Breast epithelium (tissue), 3 donors: Measurements from ENCODE around the gene UBE3D.

Experiments used
- CTCF ChIP-seq, 3 donors: fragments of 450-650 bp; IDR thresholded peaks; one replicate each; pipeline ENCODE4 v1.5.1; 2016 to 2017; ENCODE audit warnings: antibody characterized with exemption in 3 of 3, mild to moderate bottlenecking in 3 of 3, moderate library complexity in 3 of 3
- POLR2A ChIP-seq: fragments of 450-650 bp; IDR thresholded peaks from one replicate; pipeline ENCODE4 v1.6.1; 2016; ENCODE audit warnings: antibody characterized with exemption, mild to moderate bottlenecking, moderate library complexity
- POLR2AphosphoS5 ChIP-seq, 3 donors: sonication (generic); formaldehyde crosslinking; IDR thresholded peaks; one replicate each; pipeline ENCODE4 v1.6.1; 2017; ENCODE audit warnings: antibody characterized with exemption in 3 of 3

DNA sequence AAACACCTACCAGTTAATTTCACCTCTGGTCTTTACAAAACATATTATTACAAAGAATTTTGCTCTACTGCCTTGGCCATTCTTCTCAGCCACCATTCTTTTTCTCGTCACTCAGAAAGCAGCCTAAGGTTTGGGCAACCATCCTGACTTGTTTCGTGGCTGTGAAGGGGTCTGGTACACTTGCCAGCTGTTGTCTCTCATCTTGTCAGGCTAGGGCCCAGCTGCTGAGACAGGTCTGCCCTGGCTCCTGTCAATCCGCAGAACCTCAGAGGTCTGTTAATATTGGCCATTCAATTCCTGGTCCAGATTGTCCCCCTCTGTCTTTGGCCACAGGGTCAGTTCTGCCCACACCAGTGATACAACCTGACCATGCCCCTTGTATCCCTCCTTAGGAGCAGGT, 197.7 kb downstream of the UBE3D start:
- no peak for TF ChIP-seq CTCF (IDR thresholded peaks at IDR 0.05)
- TF ChIP-seq POLR2A = no peak
- TF ChIP-seq POLR2AphosphoS5 (IDR thresholded peaks at IDR 0.05) = no peak
